IPS-18c (cell line): ENCODE data around the gene PTPN7.
"Not testable (repeated sequence)": the region's sequence is repeated elsewhere in the genome, so short reads cannot be mapped to it uniquely, and the experiment has no call there.

Experiments used
- H3K4me3 ChIP-seq: 2 replicates; pipeline ENCODE4 v1.7.0; 2013; ENCODE audit warnings: low read depth, mild to moderate bottlenecking, low read length, moderate library complexity; ENCODE audit not compliant: insufficient read depth
- H3K9me3 ChIP-seq: one replicate; pipeline ENCODE4 v1.6.1; 2013; ENCODE audit warnings: mild to moderate bottlenecking, low read length, moderate library complexity; ENCODE audit not compliant: control insufficient read depth, insufficient read depth

PTPN7 gene

GRCh38 chr1:202129453-202130296 is 30.7 kb downstream of the PTPN7 start:
- Histone ChIP-seq H3K9me3 (no peaks in the 10 kb centered on the region), H3K4me3 (no peak overlapping the region)

GRCh38 chr1:202127836-202128622 is 32.4 kb downstream of the PTPN7 start:
- Histone ChIP-seq H3K4me3 (no peak overlapping the region), H3K9me3 (no peaks in the 10 kb centered on the region)

- H3K4me3 ChIP-seq: no peak overlapping the region
- no peaks in the 10 kb centered on the region for H3K9me3 ChIP-seq
Observed at GRCh38 chr1:202127061-202127460, 33.3 kb downstream of the PTPN7 start.

- Histone ChIP-seq H3K9me3 (no peaks in the 10 kb centered on the region), H3K4me3 (no peak overlapping the region)
Observed at GRCh38 chr1:202126426-202126825, 34.0 kb downstream of the PTPN7 start.

- no peak overlapping the region for H3K4me3 ChIP-seq
- no peaks in the 10 kb centered on the region for H3K9me3 ChIP-seq
Observed at GRCh38 chr1:202125611-202126010, 34.8 kb downstream of the PTPN7 start.

- Histone ChIP-seq H3K4me3 (no peak overlapping the region), H3K9me3 (no peaks in the 10 kb centered on the region)
Observed at GRCh38 chr1:202124142-202124541, 36.3 kb downstream of the PTPN7 start.

GRCh38 chr1:202123336-202123813 is 37.0 kb downstream of the PTPN7 start:
- H3K9me3 ChIP-seq: no peaks in the 10 kb centered on the region
- H3K4me3 ChIP-seq: no peak overlapping the region

- H3K4me3 ChIP-seq: no peak within 1 kb of the TSS
- H3K9me3 ChIP-seq: no peaks in the 10 kb centered on the region
Observed at GRCh38 chr1:202122639-202123335, 37.6 kb downstream of the PTPN7 start, which contains the start of gene GPR37L1. TSS of gene GPR37L1 (plus strand) at chr1:202122917. CDS start at chr1:202122964, 47 bp downstream.

- H3K9me3 ChIP-seq: no peaks in the 10 kb centered on the region
- no peak overlapping the region for H3K4me3 ChIP-seq
Observed at GRCh38 chr1:202121006-202121405, 39.4 kb downstream of the PTPN7 start.

GRCh38 chr1:202117898-202118371 is 42.5 kb downstream of the PTPN7 start:
- no peak overlapping the region for H3K4me3 ChIP-seq
- H3K9me3 ChIP-seq: no peaks in the 10 kb centered on the region

- Histone ChIP-seq H3K9me3 (no peaks in the 10 kb centered on the region), H3K4me3 (no peak overlapping the region)
Observed at GRCh38 chr1:202116287-202116686, 44.1 kb downstream of the PTPN7 start.

GRCh38 chr1:202113690-202114300 is 46.6 kb downstream of the PTPN7 start:
- Histone ChIP-seq H3K9me3 (no peaks in the 10 kb centered on the region), H3K4me3 (no peak overlapping the region)

- Histone ChIP-seq H3K9me3 (no peaks in the 10 kb centered on the region), H3K4me3 (no peak overlapping the region)
Observed at GRCh38 chr1:202112859-202113689, 47.3 kb downstream of the PTPN7 start.

- H3K9me3 ChIP-seq, H3K4me3 ChIP-seq: not testable (repeated sequence)
Observed at GRCh38 chr1:202111589-202111988, 48.8 kb downstream of the PTPN7 start.

GRCh38 chr1:202110977-202111376 is 49.4 kb downstream of the PTPN7 start:
- no peaks in the 10 kb centered on the region for H3K9me3 ChIP-seq
- no peak overlapping the region for H3K4me3 ChIP-seq
